ENCODE data around the gene CYBB.
A peak's percentile ranks its signal among the peaks of the same experiment; 100 is the strongest.
"Not testable (repeated sequence)": the region's sequence is repeated elsewhere in the genome, so short reads cannot be mapped to it uniquely, and the experiment has no call there.

CYBB gene

GRCh38 chrX:37779857-37780256 lies at the start of gene CYBB:
Gene CYBB (plus strand): TSS chrX:37780059. CDS start chrX:37780078, 19 bp downstream.
- DNase-seq = no peak

- DNase-seq = peak; percentile 59
Measured at GRCh38 chrX:37745354-37745753, 34.5 kb upstream of the CYBB start.

- DNase-seq = no peak
Measured at GRCh38 chrX:37745835-37746217, 34.0 kb upstream of the CYBB start.

GRCh38 chrX:37746218-37746941 lies 33.5 kb upstream of the CYBB start:
- DNase-seq = no peak

- no peak for DNase-seq
Measured at GRCh38 chrX:37746951-37747350, 32.9 kb upstream of the CYBB start.

GRCh38 chrX:37752281-37752680 lies 27.6 kb upstream of the CYBB start:
- DNase-seq = no peak

- DNase-seq = no peak
Measured at GRCh38 chrX:37752936-37753335, 26.9 kb upstream of the CYBB start.

- DNase-seq = no peak
Measured at GRCh38 chrX:37753384-37753783, 26.5 kb upstream of the CYBB start.

- DNase-seq = no peak
Measured at GRCh38 chrX:37754516-37754915, 25.3 kb upstream of the CYBB start.

- DNase-seq = no peak
Measured at GRCh38 chrX:37755025-37755424, 24.8 kb upstream of the CYBB start.

GRCh38 chrX:37757082-37757481 lies 22.8 kb upstream of the CYBB start:
- DNase-seq = no peak

- DNase-seq = no peak
Measured at GRCh38 chrX:37759351-37759750, 20.5 kb upstream of the CYBB start.

- DNase-seq = no peak
Measured at GRCh38 chrX:37759878-37760418, 19.9 kb upstream of the CYBB start.

GRCh38 chrX:37763400-37763799 lies 16.5 kb upstream of the CYBB start:
- no peak for DNase-seq

- no peak for DNase-seq
Measured at GRCh38 chrX:37765507-37765906, 14.4 kb upstream of the CYBB start.

GRCh38 chrX:37767430-37767829 lies 12.4 kb upstream of the CYBB start:
- no peak for DNase-seq

GRCh38 chrX:37768866-37769265 lies 11.0 kb upstream of the CYBB start:
- not testable (repeated sequence) for DNase-seq

- no peak for DNase-seq
Measured at GRCh38 chrX:37776283-37776986, 3.4 kb upstream of the CYBB start.

GRCh38 chrX:37776987-37777325 lies 2.9 kb upstream of the CYBB start:
- no peak for DNase-seq

GRCh38 chrX:37781081-37781480 lies 1.2 kb downstream of the CYBB start:
- DNase-seq = no peak

GRCh38 chrX:37781814-37782213 lies 2.0 kb downstream of the CYBB start:
- no peak for DNase-seq

GRCh38 chrX:37782359-37782758 lies 2.5 kb downstream of the CYBB start:
- no peak for DNase-seq

- DNase-seq = no peak
Measured at GRCh38 chrX:37783305-37783704, 3.4 kb downstream of the CYBB start.

- no peak for DNase-seq
Measured at GRCh38 chrX:37785569-37785968, 5.7 kb downstream of the CYBB start.

Measured in activated T-cell treated with anti-CD3 and anti-CD28 coated beads for 4 hours (primary cell).